GM13977 (cell line): ENCODE measurements around the gene SHISA9.

Experiments used
- DNase-seq: peaks from one replicate; pipeline ENCODE4 v3.0.0; 2012; ENCODE audit warnings: low spot score
- CTCF ChIP-seq: IDR thresholded peaks from 2 replicates; pipeline ENCODE4 v1.5.1; 2012; ENCODE audit warnings: mild to moderate bottlenecking, control low read depth; ENCODE audit not compliant: insufficient read depth; ENCODE audit errors: extremely low read depth, missing control alignments
- in situ Hi-C: fragments of 300-500 bp; cut with MboI; formaldehyde crosslinking; loops from one replicate; pipeline ENCODE4 v1.12.0; 2022; ENCODE audit warnings: low sequenced_read_pairs, low pct_unique_long_range_greater_than_20kb, mixed read lengths, inconsistent platforms; ENCODE audit not compliant: unreplicated experiment

SHISA9 gene

DNA sequence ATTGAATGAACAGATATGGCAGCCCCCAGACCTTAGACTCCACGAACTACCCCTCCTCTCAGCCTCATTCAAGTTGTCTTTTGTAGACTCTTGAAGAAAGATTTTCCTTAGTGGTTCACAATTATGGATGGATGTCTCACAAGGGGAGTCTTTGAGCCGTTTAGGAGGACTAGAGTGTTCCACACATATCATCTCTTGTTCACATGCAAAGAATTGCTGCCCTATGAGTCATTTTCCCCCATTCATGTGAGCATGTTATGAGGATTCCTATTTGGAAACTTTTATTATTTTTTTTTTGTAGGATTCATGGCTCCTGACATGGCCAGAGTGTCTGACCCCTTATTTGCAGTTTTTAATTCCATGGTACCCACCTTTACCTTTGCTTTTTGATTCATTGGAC lies 237.1 kb downstream of the SHISA9 start:
- TF ChIP-seq CTCF: no peak
- DNase-seq: no peak
- in situ Hi-C loops: no loop called here

DNA sequence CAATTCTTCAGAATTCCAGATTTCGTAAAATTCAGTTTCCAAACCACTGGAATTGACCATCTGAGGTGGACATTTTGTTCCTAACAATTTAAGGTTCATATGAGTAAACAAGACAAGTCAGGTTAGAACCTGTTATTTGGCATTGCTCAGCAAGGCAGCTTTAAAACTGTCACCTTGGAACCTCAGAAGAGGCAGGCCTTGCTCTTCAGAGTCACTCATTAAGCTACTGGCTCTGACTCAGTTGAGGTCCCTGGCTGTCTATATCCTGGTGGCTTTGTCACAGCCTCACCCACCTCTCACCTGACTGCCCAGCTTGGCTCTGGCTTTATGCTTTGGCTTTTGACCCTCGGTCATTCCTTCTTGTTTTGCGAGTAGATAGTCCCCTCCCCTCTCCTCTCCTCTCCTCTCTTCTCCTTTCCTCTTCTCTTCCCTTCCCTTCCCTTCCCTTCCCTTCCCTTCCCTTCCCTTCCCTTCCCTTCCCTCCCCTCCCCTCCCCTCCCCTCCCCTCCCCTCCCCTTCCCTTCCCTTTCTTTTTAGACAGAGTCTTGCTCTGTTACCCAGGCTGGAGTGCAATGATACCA lies 238.4 kb downstream of the SHISA9 start:
- in situ Hi-C loops: no loop called here
- no peak for DNase-seq
- no peak for TF ChIP-seq CTCF

- in situ Hi-C loops: no loop called here
These were observed 242.2 kb downstream of the SHISA9 start for GRCh38 chr16:13143551-13143950.

DNA sequence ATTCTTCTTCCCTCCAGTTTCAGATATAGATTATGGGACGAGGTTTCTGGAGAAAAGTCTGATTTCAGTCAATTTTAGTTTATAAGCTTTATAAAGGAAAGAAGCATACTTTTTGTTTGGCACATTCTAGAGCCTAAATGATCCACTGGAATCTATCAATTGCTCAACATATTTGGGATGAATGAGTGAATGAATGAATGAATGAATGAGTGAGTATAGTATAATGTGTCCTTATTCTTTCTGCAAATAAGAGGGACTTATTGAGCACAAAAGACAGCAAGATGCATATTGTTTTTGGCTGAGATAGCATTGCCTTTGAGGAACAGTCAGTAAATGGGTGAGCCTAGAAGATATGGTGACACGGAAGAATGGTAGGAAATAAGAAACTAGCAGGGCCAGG lies 245.4 kb downstream of the SHISA9 start:
- TF ChIP-seq CTCF: no peak
- no peak for DNase-seq
- in situ Hi-C loops: no loop called here

More at GRCh38 chr16:13143551-13143950, 242.2 kb downstream of the SHISA9 start:
- no peak for TF ChIP-seq CTCF
- no peak for DNase-seq

DNA sequence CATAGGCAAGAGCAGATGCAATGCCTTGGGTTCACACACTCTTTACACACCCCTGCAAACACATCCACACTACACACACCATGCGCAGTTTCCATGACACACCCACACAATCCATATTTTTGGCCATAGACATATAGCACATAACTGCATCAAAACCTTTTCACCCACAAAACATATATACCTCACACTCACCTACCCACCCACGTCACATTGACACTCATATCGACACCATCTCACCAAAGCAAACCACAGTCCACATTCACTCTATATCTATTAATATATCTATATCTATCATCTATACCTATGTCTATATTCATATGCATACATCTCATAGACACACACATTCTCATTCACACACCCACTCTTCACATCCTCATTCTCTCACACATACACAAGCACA lies 246.9 kb downstream of the SHISA9 start:
- TF ChIP-seq CTCF: no peak
- in situ Hi-C loops: no loop called here
- no peak for DNase-seq

DNA sequence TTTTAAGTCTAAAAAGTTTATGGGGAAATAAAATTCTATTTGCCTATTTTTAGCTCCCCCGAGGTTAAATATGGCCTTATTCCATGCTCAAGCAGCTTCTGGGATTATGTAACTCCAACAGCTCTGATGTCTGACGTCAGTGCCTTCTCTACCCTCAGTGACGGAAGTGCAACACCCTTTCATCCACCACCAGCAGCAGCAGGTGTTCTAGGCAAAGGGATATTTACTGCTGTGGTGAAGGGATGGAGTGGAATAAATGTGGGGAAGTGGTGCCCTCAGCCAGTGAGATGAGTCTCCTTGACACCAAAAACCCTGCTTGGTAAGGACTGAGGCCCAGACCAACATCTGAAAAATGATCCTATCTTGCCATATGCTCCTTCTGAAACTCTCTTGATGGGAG lies 247.4 kb downstream of the SHISA9 start:
- in situ Hi-C loops: no loop called here
- TF ChIP-seq CTCF: no peak
- no peak for DNase-seq
